GM04504 (cell line): Measurements from ENCODE around the gene DNAJC28.
A peak's percentile ranks its signal among the peaks of the same experiment; 100 is the strongest.
"Not testable (repeated sequence)": the region's sequence is repeated elsewhere in the genome, so short reads cannot be mapped to it uniquely, and the experiment has no call there.

Experiments used
- DNase-seq: peaks from one replicate; pipeline ENCODE4 v3.0.0-alpha.2; 2012; ENCODE audit warnings: low read depth

The DNAJC28 gene

DNA sequence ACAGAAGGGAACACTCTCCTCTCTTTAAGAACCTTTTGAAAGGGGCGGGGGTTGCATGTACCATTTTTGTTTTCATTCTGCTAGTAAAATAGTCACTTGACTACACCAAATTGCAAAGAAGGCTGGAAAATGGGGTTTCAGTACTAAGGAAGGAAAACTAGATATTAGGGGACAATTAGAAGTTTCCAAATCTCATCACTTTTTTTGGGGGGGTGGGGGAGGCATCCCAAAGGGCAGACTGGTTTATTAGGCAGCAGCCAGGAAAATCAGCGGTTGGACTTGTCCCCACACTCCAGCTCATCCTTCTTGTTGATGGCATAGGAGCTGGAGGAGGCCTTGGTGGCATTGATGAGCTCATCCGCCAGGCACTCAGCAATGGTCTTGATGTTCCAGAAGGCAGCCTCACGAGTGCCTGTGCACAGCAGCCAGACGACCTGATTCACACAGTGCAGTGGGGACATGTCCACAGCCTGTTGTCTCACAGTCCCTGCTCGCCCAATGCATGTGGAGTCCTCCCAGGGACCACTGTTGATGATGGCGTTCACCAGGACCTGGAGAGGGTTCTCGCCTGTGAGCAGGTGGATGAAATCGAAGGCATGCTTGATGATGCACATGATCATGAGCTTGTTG is 10.1 kb downstream of the DNAJC28 start:
- no peak for DNase-seq

DNA sequence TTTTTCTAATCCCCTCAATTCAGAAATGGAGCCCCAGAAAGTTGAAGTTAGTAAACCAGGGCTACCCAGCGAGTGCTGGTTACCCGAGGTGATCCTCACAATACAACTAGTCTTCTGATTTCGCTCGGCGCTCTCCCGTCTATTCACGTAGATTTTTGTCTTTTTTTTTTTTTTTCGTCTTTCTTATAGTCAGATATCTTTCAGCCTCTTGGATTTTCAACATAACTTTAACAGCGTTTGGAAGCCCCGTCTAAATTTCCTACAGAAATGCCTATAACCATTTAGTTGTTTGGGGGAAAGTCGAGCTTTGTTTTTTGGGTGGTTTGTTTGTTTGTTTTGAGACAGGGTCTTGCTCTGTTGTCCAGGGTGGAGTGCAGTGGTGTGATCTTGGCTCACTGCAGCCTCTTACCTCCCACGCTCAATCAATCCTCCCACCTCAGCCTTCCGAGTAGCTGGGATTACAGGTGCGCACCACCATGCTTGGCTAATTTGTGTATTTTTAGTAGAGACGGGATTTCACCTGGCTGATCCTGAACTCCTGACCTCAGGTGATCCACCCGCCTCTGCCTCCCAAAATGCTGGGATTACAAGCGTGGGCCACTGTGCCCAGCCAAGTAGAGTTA is 10.9 kb downstream of the DNAJC28 start:
- no peak for DNase-seq

DNA sequence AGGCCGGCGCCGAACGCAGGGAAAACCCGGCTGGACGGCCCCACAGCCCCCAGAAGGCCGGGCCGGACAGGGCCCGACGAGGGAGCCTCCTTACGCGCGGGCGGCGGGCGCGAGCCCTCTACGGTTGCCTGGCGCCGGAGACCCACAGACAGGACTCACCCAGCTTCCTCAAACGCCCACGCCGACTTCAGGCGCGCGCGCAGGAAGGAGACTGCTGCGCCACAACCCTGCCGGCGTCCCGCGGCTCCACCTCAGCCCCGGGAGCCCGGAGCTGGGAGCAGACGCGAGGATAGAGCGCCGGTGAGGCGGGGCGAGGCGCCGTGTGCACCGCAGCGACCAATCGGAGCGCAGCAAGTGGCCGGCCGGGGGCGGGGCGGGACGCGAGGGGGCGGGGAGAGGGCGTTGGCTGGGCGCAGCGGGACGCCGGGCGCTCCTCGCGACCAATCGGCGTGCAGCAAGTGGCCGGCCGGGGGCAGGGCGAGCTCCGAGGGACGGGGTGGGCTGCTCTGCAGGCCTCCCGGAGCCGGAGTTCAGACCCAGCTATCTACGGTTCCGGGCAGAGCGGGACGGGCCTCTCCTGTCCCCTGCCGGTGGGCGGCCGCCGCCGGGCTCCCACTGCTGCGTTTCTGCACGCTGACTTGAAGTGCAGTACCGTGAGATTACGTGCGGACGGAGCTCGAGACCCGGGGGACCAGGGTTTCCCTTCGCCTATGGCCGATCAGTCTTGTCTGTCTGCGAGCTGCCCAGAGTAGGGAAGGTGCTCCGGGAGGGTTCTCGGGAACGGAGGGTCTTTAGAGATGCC is 11.6 kb downstream of the DNAJC28 start, which contains the start of gene TMEM50B:
Gene TMEM50B, minus strand, starts transcription at position 296 of the 802 bp plus-strand sequence. CDS start 11,089 bp downstream, outside the sequence.
- peak; percentile 87 for DNase-seq

DNA sequence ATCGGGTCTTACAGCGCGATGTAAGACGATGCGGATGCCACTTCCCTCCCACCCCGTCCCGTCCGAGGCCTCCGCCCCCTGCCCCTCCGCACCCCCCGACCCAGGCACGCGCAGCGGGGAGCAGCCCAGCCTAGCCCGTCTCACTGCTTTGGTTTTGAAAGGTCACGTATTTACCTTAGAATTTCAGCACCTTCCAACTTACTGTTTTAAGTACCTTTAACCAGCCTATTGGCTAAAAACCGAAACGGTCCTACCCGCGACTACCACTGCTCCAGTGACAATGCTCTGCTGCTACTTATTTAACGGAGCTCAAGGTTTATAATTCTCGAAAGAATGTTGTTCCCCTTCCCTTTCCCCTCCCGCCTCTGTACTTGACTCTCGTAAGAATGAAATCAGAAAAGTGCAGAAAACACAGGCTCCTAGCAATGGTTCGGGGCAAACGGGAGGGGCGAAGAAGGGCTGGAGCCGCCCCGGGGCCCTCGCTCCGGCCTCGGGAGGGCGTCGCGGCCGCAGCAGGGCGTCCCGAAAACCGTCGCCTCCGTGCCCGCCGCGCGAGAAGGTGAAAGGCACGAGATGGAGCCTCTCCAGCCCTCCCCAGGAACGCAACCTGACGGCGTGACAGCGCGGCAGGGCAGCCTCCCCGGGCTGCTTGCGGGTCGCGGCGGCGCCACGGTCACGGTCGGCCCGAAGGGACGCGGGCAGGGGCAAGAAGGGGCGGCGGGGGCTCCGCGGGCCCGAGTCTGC is 12.4 kb downstream of the DNAJC28 start:
- no peak for DNase-seq

DNA sequence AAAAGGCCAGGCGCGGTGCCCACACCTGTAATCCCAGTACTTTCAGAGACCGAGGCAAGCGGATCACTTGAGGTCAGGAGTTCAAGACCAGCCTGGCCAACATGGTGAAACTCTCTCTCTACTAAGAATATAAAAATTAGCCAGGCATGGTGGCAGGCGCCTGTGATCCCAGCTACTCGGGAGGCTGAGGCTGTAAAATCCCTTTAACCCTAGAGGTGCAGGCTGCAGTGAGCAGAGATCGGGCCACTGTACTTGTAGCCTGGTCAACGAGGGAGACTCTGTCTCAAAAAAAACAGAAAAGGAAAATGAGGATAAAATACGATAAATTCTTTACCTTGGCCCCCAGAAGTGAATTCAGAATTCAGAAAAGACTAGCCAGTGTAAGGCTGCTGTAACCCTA is 13.3 kb downstream of the DNAJC28 start:
- DNase-seq = no peak

DNA sequence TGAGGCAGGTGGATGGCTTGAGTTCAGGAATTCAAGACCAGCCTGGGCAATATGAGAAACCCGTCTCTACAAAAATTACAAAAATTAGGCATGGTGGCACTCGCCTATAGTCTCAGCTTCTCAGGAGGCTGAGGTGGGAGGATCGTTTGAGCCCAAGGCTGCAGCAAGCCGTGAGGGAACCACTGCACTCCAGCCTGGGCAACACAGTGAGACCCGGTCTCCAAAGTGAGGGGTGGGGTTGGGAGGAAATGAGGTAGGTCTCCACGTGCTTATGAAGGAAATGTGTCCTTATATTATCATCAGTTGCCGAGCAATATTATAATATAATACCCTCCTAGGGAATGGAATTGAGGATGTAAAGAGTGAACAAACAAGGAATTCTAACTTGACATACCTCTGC is 14.4 kb downstream of the DNAJC28 start:
- DNase-seq = no peak

DNA sequence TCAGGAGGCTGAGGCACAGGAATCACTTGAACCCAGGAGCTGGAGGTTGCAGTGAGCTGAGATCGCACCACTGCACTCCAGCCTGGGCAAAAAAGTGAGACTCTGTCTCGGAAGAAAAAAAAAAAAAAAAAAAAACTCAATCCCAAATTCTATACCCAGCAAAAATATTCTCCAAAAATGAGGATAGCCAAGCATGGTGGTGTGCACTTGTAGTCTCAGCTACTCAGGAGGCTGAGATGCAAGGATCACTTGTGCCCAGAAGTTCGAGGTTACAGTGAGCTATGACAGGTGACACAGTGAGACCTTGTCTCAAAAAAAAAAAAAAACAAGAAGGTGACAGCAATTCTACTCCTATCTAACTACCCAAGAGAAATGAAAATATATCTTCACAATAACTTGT is 18.2 kb downstream of the DNAJC28 start:
- no peak for DNase-seq

DNA sequence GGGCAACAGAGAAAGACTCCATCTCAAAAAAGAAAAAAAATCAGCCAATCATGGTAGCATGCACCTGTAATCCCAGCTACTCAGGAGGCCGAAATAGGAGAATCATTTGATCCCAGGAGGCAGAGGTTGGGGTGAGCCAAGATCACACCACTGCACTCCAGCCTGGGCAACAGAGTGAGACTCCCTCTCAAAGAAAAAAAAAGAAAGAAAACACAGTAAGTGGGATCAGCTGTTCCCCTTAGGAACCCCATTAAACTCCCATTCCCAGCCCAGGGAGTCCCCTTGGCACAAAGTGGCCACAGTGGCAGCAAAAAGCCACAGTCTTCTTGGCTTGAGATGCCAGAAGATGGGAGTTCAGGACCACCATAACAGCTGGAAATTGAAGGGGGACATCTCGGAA is 20.8 kb downstream of the DNAJC28 start:
- DNase-seq = no peak

DNA sequence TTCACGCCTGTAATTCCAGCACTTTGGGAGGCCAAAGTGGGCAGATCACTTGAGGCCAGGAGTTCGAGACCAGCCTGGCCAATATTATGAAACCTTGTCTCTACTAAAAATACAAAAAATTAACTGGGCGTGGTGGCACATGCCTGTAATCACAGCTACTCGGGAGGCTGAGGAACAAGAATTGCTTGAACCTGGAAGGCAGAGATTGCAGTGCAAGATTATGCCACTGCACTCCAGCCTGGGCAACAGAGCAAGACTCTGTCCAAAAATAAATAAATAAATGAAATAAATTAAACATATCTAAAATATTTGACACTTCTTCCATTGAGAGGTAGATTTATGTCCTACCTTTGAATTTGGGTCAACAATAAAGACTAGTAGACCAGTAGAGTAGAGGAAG is 22.3 kb downstream of the DNAJC28 start:
- DNase-seq = not testable (repeated sequence)

DNA sequence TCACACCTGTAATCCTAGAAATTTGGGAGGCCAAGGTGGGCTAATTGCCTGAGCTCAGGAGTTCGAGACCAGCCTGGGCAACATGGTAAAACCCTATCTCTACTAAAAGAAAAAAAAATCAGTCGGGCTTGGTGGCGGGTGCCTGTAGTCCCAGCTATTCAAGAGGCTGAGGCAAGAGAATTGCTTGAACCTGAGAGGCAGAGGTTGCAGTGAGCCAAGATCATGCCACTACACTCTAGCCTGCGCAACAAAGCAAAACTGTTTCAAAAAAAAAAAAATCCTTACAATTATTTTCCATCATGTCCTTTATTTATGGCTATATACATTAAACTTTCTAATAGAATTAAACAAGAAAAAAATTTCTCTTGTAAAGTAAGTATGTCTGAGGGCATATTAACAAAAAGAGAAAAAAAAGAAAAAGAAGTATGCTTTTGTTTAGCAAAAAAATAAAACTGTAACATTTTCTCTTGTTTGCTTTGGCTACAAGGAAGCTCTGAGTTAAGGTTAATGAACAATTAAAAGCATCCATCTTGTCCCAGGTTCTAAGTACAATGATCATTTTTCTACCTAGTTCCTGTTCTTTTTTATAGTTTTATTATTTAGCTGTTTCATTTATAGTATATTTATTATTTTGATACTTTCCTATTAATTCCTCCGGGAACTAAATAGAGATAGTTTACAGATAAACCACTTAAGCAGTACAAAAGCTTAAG is 29.8 kb downstream of the DNAJC28 start:
- no peak for DNase-seq

DNA sequence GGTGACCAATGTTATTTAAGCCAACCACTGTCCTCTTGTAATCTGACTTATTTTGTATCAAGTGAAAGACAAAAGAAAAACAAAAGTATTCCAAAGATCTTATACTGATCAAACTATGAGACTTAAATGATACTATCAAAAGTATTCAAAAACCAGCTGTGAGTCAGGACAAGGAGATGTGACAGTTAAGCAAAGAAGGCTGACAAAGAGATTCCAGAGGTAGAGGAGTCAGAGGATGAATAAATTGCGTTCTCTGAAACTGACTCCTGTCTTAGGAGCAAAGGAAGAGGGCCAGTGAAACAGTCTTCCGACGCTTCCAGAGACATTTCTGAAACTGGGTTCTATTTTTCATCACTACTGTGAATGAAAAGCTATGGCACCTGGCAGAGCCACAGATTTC is 32.7 kb downstream of the DNAJC28 start:
- no peak for DNase-seq

DNA sequence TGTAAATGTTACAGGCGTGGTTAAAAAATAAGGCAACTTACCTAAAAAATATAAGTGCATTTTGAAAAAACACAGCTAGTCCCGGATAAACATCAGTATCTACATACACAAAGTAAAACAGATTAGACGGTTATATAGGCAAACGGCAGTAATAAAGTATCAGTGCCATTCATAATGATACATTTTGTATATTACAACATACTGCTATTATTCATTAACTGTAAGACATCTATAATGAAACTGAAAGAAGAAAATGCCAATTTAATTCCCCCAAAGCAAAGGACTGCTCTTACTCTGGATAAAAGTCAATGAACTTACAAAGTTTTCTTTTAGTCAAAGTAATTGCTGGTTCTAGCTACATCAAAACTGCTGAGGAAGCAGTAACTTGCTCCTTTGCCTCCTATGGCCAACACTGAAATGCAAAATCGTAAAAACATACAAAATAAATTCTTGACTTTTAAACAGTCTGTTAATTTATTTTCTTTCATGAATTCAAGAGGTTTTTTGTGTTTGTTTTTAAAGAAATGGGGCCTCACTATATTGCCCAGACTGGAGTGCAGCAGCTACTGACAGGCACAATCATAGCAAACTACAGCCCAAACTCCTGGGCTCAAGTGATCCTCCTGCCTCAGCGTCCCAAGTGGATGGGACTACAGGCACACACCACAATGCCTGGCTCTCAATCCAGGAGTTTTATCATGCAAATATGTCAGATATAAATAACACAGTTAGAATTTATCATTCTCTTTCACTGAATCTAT is 35.6 kb downstream of the DNAJC28 start:
- DNase-seq = no peak

DNA sequence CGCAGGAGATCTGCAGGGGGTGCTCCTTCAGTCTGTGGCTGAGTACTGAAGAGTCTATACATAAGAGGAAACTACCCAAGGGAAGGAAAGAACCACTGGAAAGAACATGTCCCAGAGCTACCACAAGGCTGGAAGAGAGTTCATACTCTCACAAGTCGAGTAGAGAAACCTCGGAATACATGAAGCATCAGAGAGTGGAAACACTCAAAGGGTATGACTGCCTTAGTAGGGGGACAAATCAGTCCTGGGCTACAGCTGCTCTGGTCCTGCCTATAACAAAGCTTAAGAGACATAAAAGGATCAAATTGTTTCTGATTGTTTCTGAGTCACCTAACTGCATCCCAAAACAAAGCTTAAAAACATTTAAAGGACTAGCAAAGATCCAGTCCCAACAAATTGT is 39.2 kb downstream of the DNAJC28 start:
- no peak for DNase-seq

DNA sequence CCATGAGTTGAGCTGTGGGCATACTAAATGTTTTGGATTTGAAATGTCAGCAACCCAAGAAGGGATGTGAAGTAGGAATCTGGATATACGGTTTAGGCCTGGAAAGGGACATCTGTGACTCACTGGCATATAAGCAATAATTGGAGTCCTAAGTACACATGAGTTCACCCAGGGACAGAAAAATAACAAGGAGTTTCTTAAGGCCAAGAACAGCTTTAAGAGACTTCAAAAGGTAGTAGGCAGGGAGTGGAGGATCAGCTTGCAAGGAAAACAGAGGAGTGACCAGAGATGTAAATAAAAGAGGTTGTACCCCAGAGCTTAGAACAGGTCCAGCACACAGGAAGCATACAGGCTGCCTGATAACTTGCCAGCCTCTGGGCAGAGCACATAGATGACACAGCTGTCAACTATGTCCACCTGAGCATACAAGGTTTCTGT is 39.9 kb downstream of the DNAJC28 start:
- DNase-seq = no peak

DNA sequence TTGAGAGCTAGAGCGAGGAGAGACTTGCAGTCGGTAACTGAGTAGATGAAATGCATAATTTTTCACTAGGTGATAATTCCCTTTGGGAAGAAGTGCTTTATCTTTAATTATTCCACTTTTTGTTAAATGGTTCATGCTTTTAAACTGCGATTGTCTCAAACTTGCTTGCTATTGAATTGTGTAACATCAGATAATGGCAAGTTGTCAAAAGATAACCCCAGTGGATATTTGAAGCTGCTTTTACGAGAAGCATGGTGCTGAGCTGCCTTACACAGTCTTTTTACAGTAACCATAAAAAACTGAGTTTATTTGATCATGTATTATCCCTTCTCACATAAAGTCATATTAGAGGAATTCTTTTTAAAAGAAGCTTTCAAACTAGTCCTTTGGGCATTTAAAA is 41.9 kb downstream of the DNAJC28 start:
- no peak for DNase-seq

DNA sequence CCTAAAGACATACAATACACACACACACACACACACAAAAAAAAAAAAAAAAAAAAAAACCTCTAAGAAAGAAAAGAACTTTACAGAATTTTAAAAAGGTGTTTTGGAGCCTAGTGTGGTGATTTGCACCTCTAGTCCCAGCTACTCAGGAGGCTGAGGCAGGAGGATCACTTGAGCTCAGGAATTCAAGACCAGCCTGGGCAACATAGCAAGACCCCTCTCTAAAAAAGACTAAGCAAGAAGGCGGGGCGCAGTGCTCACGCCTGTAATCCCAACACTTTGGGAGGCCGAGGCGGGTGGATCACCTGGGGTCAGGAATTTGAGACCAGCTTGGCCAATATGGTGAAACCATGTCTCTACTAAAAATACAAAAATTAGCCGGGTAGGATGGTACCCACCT is 44.9 kb downstream of the DNAJC28 start:
- not testable (repeated sequence) for DNase-seq

DNA sequence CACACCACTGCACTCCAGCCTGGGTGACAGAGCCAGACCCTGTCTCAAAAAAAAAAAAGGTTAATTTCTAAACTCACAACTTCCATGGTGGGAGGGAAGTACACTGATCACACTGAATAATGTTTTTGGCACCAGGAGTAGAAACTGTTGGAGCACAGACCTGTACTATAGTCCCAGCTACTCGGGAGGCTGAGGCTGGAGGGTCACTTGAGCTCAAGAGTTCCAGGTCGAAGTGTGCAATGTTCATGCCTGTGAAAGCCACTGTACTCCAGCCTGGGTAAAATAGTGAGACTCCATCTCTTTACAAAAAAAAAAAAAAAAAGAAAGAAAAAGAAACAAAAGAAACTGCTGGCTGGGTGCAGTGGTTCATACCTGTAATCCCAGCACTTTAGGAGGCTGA is 47.0 kb downstream of the DNAJC28 start:
- no peak for DNase-seq

DNA sequence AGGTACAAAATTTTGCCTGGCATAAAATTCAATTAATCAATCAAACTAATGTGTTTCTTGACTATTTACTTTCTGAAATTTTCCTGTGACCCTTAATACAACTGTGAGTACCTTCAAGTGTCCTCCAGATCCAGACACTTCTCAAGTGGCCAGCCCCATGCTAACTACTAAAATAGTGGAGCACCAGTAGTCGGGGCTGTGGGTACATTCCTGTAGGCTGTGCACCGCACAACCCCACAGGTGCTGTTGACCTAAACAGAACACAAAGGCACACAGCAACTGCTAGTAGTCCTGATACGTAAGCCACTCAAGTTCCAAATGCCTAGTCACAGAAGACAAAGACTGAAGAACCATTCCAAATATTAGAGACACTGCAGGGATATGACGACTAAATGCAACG is 48.3 kb downstream of the DNAJC28 start:
- no peak for DNase-seq

DNA sequence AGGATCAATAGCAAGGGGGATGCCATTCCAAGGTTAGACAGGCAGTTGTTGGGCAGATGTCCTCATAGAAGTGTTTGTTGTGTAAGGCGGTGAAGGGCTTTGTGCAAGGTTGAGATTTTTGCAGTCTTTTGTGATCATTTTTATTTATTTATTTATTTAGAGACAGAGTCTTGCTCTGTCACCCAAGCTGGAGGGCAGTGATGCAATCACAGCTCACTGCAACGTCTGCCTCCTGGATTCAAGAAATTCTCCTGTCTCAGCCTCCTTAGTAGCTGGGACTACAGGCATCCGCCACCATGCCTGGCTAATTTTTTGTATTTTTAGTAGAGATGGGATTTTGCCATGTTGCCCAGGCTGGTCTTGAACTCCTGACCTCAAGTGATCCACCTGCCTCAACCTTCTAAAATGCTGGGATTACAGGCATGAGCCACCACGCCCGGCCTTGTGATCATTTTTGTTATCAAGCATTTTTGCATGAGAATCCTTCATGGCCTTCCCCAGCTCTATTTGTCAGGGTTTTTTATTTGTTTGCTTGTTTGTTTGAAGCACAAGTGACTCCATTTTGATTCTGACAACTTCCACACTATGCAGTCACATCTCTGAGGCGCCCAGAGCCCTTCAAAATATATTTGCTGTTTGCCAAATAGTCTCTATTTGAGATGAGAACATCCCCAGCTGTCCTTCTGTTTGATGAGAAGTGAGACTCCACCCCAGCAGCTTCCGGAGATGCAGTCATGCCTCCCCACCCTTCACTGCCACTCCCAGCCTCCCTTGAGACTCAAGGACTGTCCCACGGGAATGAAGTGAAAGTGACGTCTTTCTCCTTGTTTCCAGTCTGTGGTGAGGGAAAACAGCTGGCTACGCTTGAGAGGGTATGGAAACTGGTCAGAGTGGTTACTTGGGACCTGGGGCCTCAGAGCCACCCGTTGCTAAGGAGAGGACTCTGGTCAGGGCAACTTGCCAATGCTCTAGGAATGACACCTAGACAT is 49.7 kb downstream of the DNAJC28 start:
- peak; percentile 81 for DNase-seq
